Lower leg skin (tissue), 4 donors: Measurements from ENCODE around the gene ITGA3. TPM values are rescaled to one million over a fixed set of nuclear protein-coding genes. Genes with fewer than 3 reads are reported as not detected.

Experiments used
- DNase-seq, 2 donors: peaks; one replicate each; pipeline ENCODE4 v3.0.0-alpha.2; 2019; ENCODE audit warnings: low spot score in 2 of 2
- H3K4me3 ChIP-seq: fragments of 200-600 bp; sonication (generic); 2 replicates; pipeline ENCODE4 v1.5.1; 2017; ENCODE audit warnings: mild to moderate bottlenecking, low read depth; ENCODE audit not compliant: poor library complexity, severe bottlenecking
- POLR2A ChIP-seq, 2 donors: fragments of 450-650 bp; IDR thresholded peaks; one replicate each; pipeline ENCODE4 v1.6.1; 2016 to 2017; ENCODE audit warnings: antibody characterized with exemption in 2 of 2, mild to moderate bottlenecking in 1 of 2, moderate library complexity in 1 of 2
- WGBS, 2 donors: methylation state at CpG; one replicate each; pipeline ENCODE4 v1.1.5; 2018; 5-methylcytosine and 5-hydroxymethylcytosine counted together
- intact Hi-C: fragments of 100-400 bp; cut with DNase I; formaldehyde crosslinking; loops from one replicate; pipeline ENCODE4 v1.15.0; 2023; ENCODE audit warnings: low total_unique reads
- total RNA-seq, 4 donors: library from RNA; depleted of rRNA; stranded (reverse); fragments of >200 nt; gene quantifications; one replicate each; pipeline ENCODE4 v1.1.0, GENCODE V29; 2016
- TF ChIP-seq, protein P1 (sequence below), 3 donors: fragments of 450-650 bp; IDR thresholded peaks; one replicate each; pipeline ENCODE4 v1.5.1; 2016; ENCODE audit warnings: antibody characterized with exemption in 3 of 3, mild to moderate bottlenecking in 3 of 3, moderate library complexity in 2 of 3

ITGA3 gene
- total RNA-seq, 4 donors from 2014 or later: 99.7 to 148 (median 121) TPM

DNA sequence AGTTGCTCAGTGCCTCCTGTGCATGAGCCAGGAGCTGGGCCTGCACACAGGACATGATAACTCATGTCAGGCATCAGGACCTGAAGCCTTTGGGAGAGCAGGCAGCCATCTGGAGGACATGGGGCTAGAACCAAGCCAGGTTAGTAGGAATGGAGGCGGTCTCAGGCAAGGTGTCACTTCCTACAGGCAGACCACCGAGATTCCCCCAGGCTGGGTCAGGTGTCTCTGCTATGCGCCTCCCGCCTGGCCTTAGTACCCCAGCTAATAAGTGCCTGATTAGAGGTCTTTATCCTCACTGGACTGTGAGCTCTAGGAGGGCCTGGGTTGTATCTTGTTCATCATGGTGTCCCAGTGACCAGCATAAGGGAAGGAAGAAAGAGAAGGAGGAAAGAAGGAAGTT, 58.5 kb downstream of the ITGA3 start:
- 86 to 95% methylated on average over 4 of the region's 4 CpGs for WGBS, 2 donors
- no peak for DNase-seq
- no peak for TF ChIP-seq POLR2A (IDR thresholded peaks at IDR 0.05)
- TF ChIP-seq, protein P1, sequence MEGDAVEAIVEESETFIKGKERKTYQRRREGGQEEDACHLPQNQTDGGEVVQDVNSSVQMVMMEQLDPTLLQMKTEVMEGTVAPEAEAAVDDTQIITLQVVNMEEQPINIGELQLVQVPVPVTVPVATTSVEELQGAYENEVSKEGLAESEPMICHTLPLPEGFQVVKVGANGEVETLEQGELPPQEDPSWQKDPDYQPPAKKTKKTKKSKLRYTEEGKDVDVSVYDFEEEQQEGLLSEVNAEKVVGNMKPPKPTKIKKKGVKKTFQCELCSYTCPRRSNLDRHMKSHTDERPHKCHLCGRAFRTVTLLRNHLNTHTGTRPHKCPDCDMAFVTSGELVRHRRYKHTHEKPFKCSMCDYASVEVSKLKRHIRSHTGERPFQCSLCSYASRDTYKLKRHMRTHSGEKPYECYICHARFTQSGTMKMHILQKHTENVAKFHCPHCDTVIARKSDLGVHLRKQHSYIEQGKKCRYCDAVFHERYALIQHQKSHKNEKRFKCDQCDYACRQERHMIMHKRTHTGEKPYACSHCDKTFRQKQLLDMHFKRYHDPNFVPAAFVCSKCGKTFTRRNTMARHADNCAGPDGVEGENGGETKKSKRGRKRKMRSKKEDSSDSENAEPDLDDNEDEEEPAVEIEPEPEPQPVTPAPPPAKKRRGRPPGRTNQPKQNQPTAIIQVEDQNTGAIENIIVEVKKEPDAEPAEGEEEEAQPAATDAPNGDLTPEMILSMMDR (IDR thresholded peaks at IDR 0.05): no peak
- H3K4me3 ChIP-seq: no peak overlapping the region
- intact Hi-C loops: no loop called here

DNA sequence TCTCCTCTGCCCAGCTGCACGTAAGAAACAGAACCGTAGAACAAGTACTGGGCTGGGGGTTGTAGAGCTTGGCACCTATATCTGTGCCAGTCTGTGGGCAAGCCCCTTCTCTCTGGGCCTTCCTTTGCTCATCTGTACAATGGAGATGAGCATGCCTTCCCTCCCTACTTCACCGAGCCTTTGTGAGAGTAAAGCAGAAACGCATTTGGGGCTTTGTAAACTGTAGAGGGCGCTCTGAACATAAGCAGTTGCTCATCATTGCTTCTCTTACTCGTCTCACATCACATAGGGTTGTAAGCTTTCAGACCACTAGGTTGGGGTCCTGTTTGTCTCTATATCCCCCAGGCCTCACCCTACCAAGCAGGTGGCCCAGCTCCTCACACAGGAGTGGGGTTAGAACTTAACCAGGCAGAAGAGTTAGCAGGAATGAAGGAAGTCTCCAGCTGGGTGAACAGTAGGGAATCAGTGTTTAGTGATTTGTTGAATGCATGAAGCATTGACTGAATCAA, 59.0 kb downstream of the ITGA3 start:
- intact Hi-C loops: no loop called here
- no peak overlapping the region for H3K4me3 ChIP-seq
- TF ChIP-seq, protein P1 (IDR thresholded peaks at IDR 0.05): no peak
- no peak for TF ChIP-seq POLR2A (IDR thresholded peaks at IDR 0.05)
- DNase-seq: no peak
- WGBS, 2 donors: 11 to 23% methylated on average over 6 of the region's 6 CpGs

DNA sequence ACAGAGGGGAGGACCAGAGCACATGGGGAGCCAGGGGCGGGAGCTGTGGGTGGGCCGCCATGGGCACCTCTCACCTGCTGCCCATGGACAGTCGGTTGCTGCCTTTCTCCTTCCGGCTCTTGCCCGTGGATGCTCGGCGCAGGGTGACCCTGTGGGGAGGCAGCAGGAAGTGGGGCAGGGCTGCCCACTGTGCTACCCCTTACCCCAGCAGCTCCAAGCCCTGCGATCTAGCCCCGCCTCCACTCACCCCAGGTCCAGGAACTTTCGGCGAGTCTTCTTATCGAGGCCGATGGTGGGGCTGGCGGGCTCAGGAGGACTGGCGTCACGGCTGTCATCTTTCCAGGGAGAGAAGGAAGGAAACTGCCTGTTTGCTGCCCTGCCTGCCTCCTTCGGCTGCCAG, 59.8 kb downstream of the ITGA3 start:
- intact Hi-C loops: no loop called here
- TF ChIP-seq, protein P1 (IDR thresholded peaks at IDR 0.05): no peak
- no peak for TF ChIP-seq POLR2A (IDR thresholded peaks at IDR 0.05)
- no peak overlapping the region for H3K4me3 ChIP-seq
- WGBS, 2 donors: 75 to 76% methylated on average over 16 to 17 of the region's 17 CpGs
- DNase-seq: no peak

DNA sequence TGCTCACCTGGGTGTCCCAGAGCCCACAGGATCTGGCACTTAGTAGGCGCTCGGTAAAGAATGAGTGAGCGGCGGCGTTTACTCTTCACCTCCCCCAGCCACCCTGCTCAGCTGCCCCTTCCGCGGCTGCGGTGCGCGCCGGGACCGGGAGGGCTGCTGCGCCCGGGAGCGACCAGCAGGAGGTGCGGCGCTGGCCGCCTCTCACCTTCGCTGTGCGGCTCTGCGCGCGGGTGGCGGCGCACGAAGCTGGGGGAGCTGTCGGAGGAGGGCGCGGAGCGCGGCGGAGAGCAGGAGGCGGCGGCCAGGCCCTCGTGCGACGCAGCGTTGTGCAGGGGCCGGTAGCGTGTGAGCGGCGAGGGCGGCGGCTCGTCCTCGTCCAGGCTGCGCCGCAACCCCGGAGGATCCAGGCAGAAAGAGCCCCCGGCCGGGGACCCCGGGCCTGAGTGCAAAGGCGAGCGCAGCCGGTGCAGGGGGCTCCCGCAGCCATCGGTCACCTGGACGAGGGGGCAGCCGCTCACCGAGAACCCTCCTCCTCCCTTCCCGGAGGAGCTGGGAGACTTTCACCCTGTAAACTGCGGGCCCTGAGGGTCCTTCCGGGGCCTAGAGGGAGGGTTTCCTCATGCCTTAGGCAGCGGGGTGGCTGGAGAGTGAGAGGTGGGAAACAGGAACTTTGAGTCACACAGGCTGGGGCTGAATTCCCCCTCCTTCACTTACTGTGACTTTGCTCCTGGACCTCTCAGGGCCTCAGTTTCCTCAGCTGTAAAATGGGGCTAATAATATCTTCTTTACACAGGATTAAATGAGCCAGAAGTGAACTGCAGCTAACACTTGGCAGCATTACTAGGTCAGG, 61.5 kb downstream of the ITGA3 start:
- 18 to 33% methylated on average over 28 to 37 of the region's 64 CpGs for WGBS, 2 donors
- H3K4me3 ChIP-seq: no peak overlapping the region
- DNase-seq: no peak

DNA sequence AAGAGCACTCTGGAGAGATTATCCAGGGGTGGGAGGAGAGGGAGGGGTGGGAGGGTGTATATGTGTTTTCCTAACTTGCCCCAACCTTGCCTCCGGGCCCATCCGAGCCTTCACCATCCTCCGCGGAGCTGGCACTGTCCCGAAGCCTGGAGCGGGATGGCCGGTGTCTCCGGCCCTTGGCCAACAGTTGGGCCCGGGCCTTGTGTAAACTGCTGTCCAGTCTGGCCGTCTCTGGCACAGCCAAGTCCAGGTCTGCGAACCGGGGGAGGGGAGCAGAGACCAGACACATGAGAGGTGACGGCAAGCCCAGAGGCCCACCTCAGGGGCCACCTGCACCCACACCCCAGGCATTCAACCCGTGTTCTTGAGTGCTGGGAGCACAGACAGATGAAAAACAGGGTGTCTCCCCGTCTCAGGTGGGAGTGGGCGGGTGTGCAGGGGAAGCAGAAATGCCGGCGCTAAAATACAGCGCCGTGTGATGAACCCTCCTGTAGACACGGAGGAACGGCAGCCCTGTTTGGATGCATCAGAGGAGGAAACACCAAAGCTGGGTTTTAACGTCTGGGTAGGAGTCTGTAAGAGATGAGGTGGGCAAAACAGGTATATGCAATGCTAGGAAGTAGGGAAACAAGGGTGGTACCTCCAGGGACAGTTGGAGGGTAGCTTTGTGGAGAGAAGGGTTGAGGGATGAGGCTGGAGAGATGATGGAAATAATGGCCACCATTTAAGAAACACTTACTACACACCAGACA, 62.3 kb downstream of the ITGA3 start:
- 72 to 77% methylated on average over 22 of the region's 23 CpGs for WGBS, 2 donors
- TF ChIP-seq, protein P1 (IDR thresholded peaks at IDR 0.05): no peak
- no peak for TF ChIP-seq POLR2A (IDR thresholded peaks at IDR 0.05)
- no peak for DNase-seq
- intact Hi-C loops: no loop called here
- H3K4me3 ChIP-seq: no peak overlapping the region

More for the DNA sequence above, 61.5 kb downstream of the ITGA3 start:
- intact Hi-C loops: no loop called here
- TF ChIP-seq POLR2A (IDR thresholded peaks at IDR 0.05): no peak
- TF ChIP-seq, protein P1 (IDR thresholded peaks at IDR 0.05): no peak
